IMR-90 (cell line): ENCODE results near the gene GRIK5. TPM values are rescaled to one million over a fixed set of nuclear protein-coding genes. Genes with fewer than 3 reads are reported as not detected.

Experiments
- ATAC-seq: fragments of 200-7000 bp; cut with Tn5 transposase; 2 replicates; pipeline ENCODE4 v1.9.1; 2020; ENCODE audit warnings: low read depth, mild to moderate bottlenecking, moderate library complexity
- BruUV-seq: library from RNA; stranded (reverse); fragments of 400-500 nt; replicated peaks from 2 replicates; lab custom pipeline; 2021; lab: Mats Ljungman, UMichigan
- CTCF ChIA-PET: fragments of 300-600 bp; formaldehyde crosslinking; extraction: SDS; loops from one replicate; lab custom pipeline; 2021; ENCODE audit warnings: antibody characterized with exemption; lab: Yijun Ruan, JAX
- POLR2A ChIA-PET: fragments of 300-600 bp; sonication (Branson Sonifier 250); formaldehyde crosslinking; loops from one replicate; lab custom pipeline; 2022; ENCODE audit warnings: antibody characterized with exemption; ENCODE audit not compliant: unreplicated experiment; lab: Charles Lee
- DNase-seq: peaks from one replicate; pipeline ENCODE4 v3.0.0; 2013
- H2AFZ ChIP-seq: replicated peaks from 2 replicates; pipeline ENCODE3; 2013; ENCODE audit warnings: low read length, mild to moderate bottlenecking; ENCODE audit not compliant: poor library complexity
- H2AK5ac ChIP-seq: 2 replicates; pipeline ENCODE4 v1.6.1; 2013; ENCODE audit warnings: low read depth, low read length, inconsistent platforms
- H2AK9ac ChIP-seq: replicated peaks from 2 replicates; pipeline ENCODE3; 2013; ENCODE audit warnings: mild to moderate bottlenecking, low read depth, low read length, moderate library complexity; ENCODE audit not compliant: poor library complexity
- H2BK120ac ChIP-seq: 2 replicates; pipeline ENCODE4 v1.6.1; 2013; ENCODE audit warnings: low read depth, low read length, inconsistent platforms
- H2BK15ac ChIP-seq: 3 replicates; pipeline ENCODE4 v1.6.1; 2013; ENCODE audit warnings: low read depth, low read length, inconsistent platforms
- H2BK20ac ChIP-seq: 2 replicates; pipeline ENCODE4 v1.6.1; 2013; ENCODE audit warnings: low read depth, mild to moderate bottlenecking, inconsistent platforms, low read length, moderate library complexity
- H2BK5ac ChIP-seq: 2 replicates; pipeline ENCODE4 v1.6.1; 2013; ENCODE audit warnings: mild to moderate bottlenecking, low read depth, low read length, inconsistent platforms; ENCODE audit not compliant: poor library complexity, severe bottlenecking
- H3K14ac ChIP-seq: replicated peaks from 2 replicates; pipeline ENCODE4 v1.6.1; 2013; ENCODE audit warnings: low read depth, low read length, inconsistent platforms
- H3K18ac ChIP-seq: 2 replicates; pipeline ENCODE4 v1.6.1; 2013; ENCODE audit warnings: low read depth, low read length, control low read depth
- H3K23ac ChIP-seq: 2 replicates; pipeline ENCODE4 v1.6.1; 2013; ENCODE audit warnings: low read depth, low read length, inconsistent platforms
- H3K27ac ChIP-seq: 2 replicates; pipeline ENCODE4 v1.5.1; 2013; ENCODE audit warnings: mild to moderate bottlenecking, control low read depth, low read length; ENCODE audit not compliant: insufficient read depth
- H3K27me3 ChIP-seq: 2 replicates; pipeline ENCODE4 v1.6.1; 2013; ENCODE audit warnings: low read length; ENCODE audit not compliant: control insufficient read depth, insufficient read depth
- H3K36me3 ChIP-seq: 2 replicates; pipeline ENCODE4 v1.6.1; 2013; ENCODE audit warnings: low read length, mixed read lengths; ENCODE audit not compliant: control insufficient read depth, insufficient read depth
- H3K4ac ChIP-seq: 2 replicates; pipeline ENCODE4 v1.6.1; 2013; ENCODE audit warnings: low read depth, low read length, inconsistent platforms
- H3K4me1 ChIP-seq: 2 replicates; pipeline ENCODE4 v1.6.1; 2013; ENCODE audit warnings: low read length, mixed read lengths; ENCODE audit not compliant: control insufficient read depth, insufficient read depth
- H3K4me2 ChIP-seq: 2 replicates; pipeline ENCODE4 v1.6.1; 2013; ENCODE audit warnings: low read depth, mild to moderate bottlenecking, control low read depth, low read length, moderate library complexity
- H3K4me3 ChIP-seq: 2 replicates; pipeline ENCODE4 v1.5.1; 2013; ENCODE audit warnings: low read depth, mild to moderate bottlenecking, control low read depth, low read length, moderate library complexity; ENCODE audit not compliant: insufficient read depth
- H3K56ac ChIP-seq: 2 replicates; pipeline ENCODE4 v1.6.1; 2013; ENCODE audit warnings: low read length, inconsistent platforms; ENCODE audit not compliant: insufficient read depth; ENCODE audit errors: extremely low read depth
- H3K79me1 ChIP-seq, 2 experiments: 2 replicates each; pipeline ENCODE4 v1.6.1; 2013; ENCODE audit warnings: low read length in 2 of 2, inconsistent platforms in 1 of 2, low read depth in 1 of 2
- H3K9ac ChIP-seq: 2 replicates; pipeline ENCODE4 v1.6.1; 2013; ENCODE audit warnings: low read depth, low read length, control low read depth
- H3K9me1 ChIP-seq: 2 replicates; pipeline ENCODE4 v1.6.1; 2013; ENCODE audit warnings: low read length, inconsistent platforms; ENCODE audit not compliant: insufficient read depth
- H3K9me3 ChIP-seq: 2 replicates; pipeline ENCODE4 v1.6.1; 2013; ENCODE audit warnings: low read length; ENCODE audit not compliant: control insufficient read depth, insufficient read depth
- H4K20me1 ChIP-seq: 2 replicates; pipeline ENCODE4 v1.6.1; 2013; ENCODE audit warnings: low read length, inconsistent platforms; ENCODE audit not compliant: insufficient read depth
- H4K5ac ChIP-seq: 2 replicates; pipeline ENCODE4 v1.6.1; 2013; ENCODE audit warnings: mild to moderate bottlenecking, low read depth, low read length, control low read depth
- H4K8ac ChIP-seq, 2 experiments: 2 replicates each; pipeline ENCODE4 v1.6.1; 2013; ENCODE audit warnings: low read depth in 2 of 2, low read length in 2 of 2, control low read depth in 1 of 2, inconsistent platforms in 1 of 2
- H4K91ac ChIP-seq: 2 replicates; pipeline ENCODE4 v1.6.1; 2013; ENCODE audit warnings: low read depth, low read length, inconsistent platforms; ENCODE audit not compliant: insufficient read depth
- BHLHE40 ChIP-seq: fragments of 150-350 bp; IDR thresholded peaks from 2 replicates; pipeline ENCODE4 v1.6.1; 2016; ENCODE audit warnings: mild to moderate bottlenecking, low read depth, low read length
- ELK1 ChIP-seq: fragments of 150-350 bp; IDR thresholded peaks from 2 replicates; pipeline ENCODE4 v1.6.1; 2016; ENCODE audit warnings: low read depth, mild to moderate bottlenecking, low read length, moderate library complexity, borderline replicate concordance
- MAFK ChIP-seq: IDR thresholded peaks from 2 replicates; pipeline ENCODE4 v1.6.1; 2012; ENCODE audit warnings: low read depth, low read length, improper control_type of control experiment
- POLR2A ChIP-seq: IDR thresholded peaks from 2 replicates; pipeline ENCODE4 v1.6.1; 2012; ENCODE audit warnings: mild to moderate bottlenecking, low read depth, low read length
- USF2 ChIP-seq: fragments of 150-350 bp; IDR thresholded peaks from 2 replicates; pipeline ENCODE4 v1.6.1; 2017; ENCODE audit warnings: mild to moderate bottlenecking, antibody characterized with exemption, low read length, low read depth
- WGBS, 2 experiments: methylation state at CpG; one replicate each; pipeline versions ENCODE4 v1.1.5 to v1.1.7; 2013; ENCODE audit warnings: missing lambda C conversion rate in 2 of 2; ENCODE audit not compliant: insufficient read length in 1 of 2; ENCODE audit errors: extremely low coverage in 2 of 2; 5-methylcytosine and 5-hydroxymethylcytosine counted together
- dilution Hi-C: fragments of 300-500 bp; cut with HindIII; formaldehyde crosslinking; loops from one replicate; pipeline ENCODE4 v1.14.3; 2018; ENCODE audit warnings: low sequenced_read_pairs; ENCODE audit not compliant: unreplicated experiment
- in situ Hi-C: fragments of 300-500 bp; cut with MboI; formaldehyde crosslinking; loops from 3 replicates; pipeline ENCODE4 v1.14.3; 2019; ENCODE audit warnings: low sequenced_read_pairs, inconsistent platforms, mixed read lengths
- intact Hi-C: fragments of 100-400 bp; cut with micrococcal nuclease; formaldehyde crosslinking; loops from 2 replicates; pipeline ENCODE4 v1.10.0; 2022
- polyA plus RNA-seq, 3 experiments: library from polyadenylated mRNA; depleted of rRNA; stranded (reverse); fragments of >200 nt; gene quantifications; 2 replicates each; pipeline ENCODE4 v1.2.3, GENCODE V29; 2012; ENCODE audit warnings: low replicate concordance in 1 of 3
- total RNA-seq: library from RNA; depleted of rRNA; stranded (reverse); fragments of >200 nt; gene quantifications from 2 replicates; pipeline ENCODE4 v1.2.3, GENCODE V29; 2012

GRIK5 gene
- total and polyA plus RNA-seq, 2 of the 4 experiments (the other 2 are of a cell fraction): 0.10 TPM; not detected in 1

- in situ Hi-C loops: no loop called here
- Histone ChIP-seq H2BK120ac (peak overlapping the region; percentile 32; the same call in 1 of the 2 replicates), H2BK15ac (no peak overlapping the region), H4K8ac (no peak overlapping the region), H3K27ac (peak overlapping the region; percentile 38; the same call in 1 of the 2 replicates), H2BK5ac (peak overlapping the region; percentile 33), H3K23ac (0 out of 2 replicates have a peak overlapping the region, but pooled peaks have one; percentile 16), H3K4me1 (peaks cover 11% of the 10 kb centered on the region; the same call in 1 of the 2 replicates), H3K4ac (peak overlapping the region; percentile 34; the same call in 1 of the 2 replicates), H3K9me3 (no peaks in the 10 kb centered on the region), H3K56ac (no peak overlapping the region), H4K20me1 (no peaks in the 10 kb centered on the region), H3K9me1 (no peaks in the 10 kb centered on the region), H4K5ac (no peak overlapping the region), H3K79me1 (no peaks in the 10 kb centered on the region), H3K9ac (no peak overlapping the region), H3K18ac (no peak overlapping the region), H3K4me3 (no peak overlapping the region), H2AFZ (peak overlapping the region; percentile 69), H3K27me3 (peaks cover 15% of the 10 kb centered on the region), H2BK20ac (0 out of 2 replicates have a peak overlapping the region, but pooled peaks have one; percentile 35), H4K91ac (no peak overlapping the region), H3K36me3 (no peaks in the 10 kb centered on the region), H3K4me2 (peak overlapping the region; percentile 23), H2AK9ac (no peak overlapping the region), H3K14ac (no peak overlapping the region), H2AK5ac (no peak overlapping the region)
- POLR2A ChIA-PET: no interaction called here
- ATAC-seq (peak; percentile 82), DNase-seq (peak; percentile 48)
- CTCF ChIA-PET: interaction anchor here (0.7 to 1.5 kb wide), 2 partner anchors 10 to 12 kb away, joined by 3 to 7 read pairs; no protein-coding TSS in a partner anchor
- dilution Hi-C loops: no loop called here
- TF ChIP-seq USF2: no peak
- peak; percentile 78; the same call in 1 of the 2 replicates for TF ChIP-seq BHLHE40
- no peak for TF ChIP-seq ELK1
- TF ChIP-seq MAFK: no peak
- no peak for TF ChIP-seq POLR2A
- WGBS, 2 experiments: 4% methylated on average over 11 of the region's 12 CpGs; no CpG with 5 or more reads in 1 of the 2 experiments
- BruUV-seq: no TSS peak
- intact Hi-C loops: no loop called here
These were observed 45.3 kb downstream of the GRIK5 start for GRCh38 chr19:42024622-42025111.
